WTC11 (cell line): ENCODE measurements around the gene SNX9. TPM values are rescaled to one million over a fixed set of nuclear protein-coding genes. Genes with fewer than 3 reads are reported as not detected.

ENCODE experiments used
- ATAC-seq: fragments of 200-7000 bp; cut with Tn5 transposase; 2 replicates; pipeline ENCODE4 v1.10.0; 2021; ENCODE audit warnings: mild to moderate bottlenecking, moderate library complexity
- Bru-seq: library from RNA; stranded (reverse); fragments of 400-500 nt; gene quantifications from one replicate; lab custom pipeline; 2021; lab: Mats Ljungman, UMichigan
- CTCF ChIA-PET: fragments of 300-600 bp; sonication (Branson Sonifier 250); formaldehyde crosslinking; loops from one replicate; lab custom pipeline; 2021; ENCODE audit warnings: antibody characterized with exemption; lab: Charles Lee
- POLR2A ChIA-PET: fragments of 350-600 bp; sonication (Branson Sonifier 250); formaldehyde crosslinking; loops from one replicate; lab custom pipeline; 2021; ENCODE audit warnings: antibody characterized with exemption; lab: Charles Lee
- DNase-seq: peaks from one replicate; pipeline ENCODE4 v3.0.0; 2021; ENCODE audit warnings: low spot score
- H3K27ac Mint-ChIP-seq: 2 replicates; pipeline ENCODE4 v1.8.0; 2021; ENCODE audit warnings: mixed read lengths
- H3K27me3 Mint-ChIP-seq: 2 replicates; pipeline ENCODE4 v1.8.0; 2021; ENCODE audit warnings: low read depth, mild to moderate bottlenecking, moderate library complexity, mixed read lengths
- H3K36me3 Mint-ChIP-seq: 2 replicates; pipeline ENCODE4 v1.8.0; 2021; ENCODE audit warnings: mixed read lengths
- H3K4me1 Mint-ChIP-seq: 2 replicates; pipeline ENCODE4 v1.8.0; 2022; ENCODE audit warnings: mixed read lengths
- H3K4me3 Mint-ChIP-seq: 2 replicates; pipeline ENCODE4 v1.8.0; 2021; ENCODE audit warnings: mild to moderate bottlenecking, moderate library complexity, mixed read lengths
- H3K9me3 Mint-ChIP-seq: 2 replicates; pipeline ENCODE4 v1.8.0; 2021; ENCODE audit warnings: mixed read lengths
- ARID4B ChIP-seq: sonication (generic); formaldehyde crosslinking; IDR thresholded peaks from 2 replicates; pipeline ENCODE4 v1.8.0; 2023; ENCODE audit warnings: missing genetic modification reagents, mild to moderate bottlenecking, borderline replicate concordance
- ATF6 ChIP-seq: sonication (generic); formaldehyde crosslinking; IDR thresholded peaks from 2 replicates; pipeline ENCODE4 v1.8.1; 2023; ENCODE audit warnings: mild to moderate bottlenecking, missing genetic modification reagents
- ELF4 ChIP-seq: sonication (generic); formaldehyde crosslinking; IDR thresholded peaks from 2 replicates; pipeline ENCODE4 v1.8.1; 2022; ENCODE audit warnings: low read depth, mild to moderate bottlenecking, moderate library complexity, missing genetic modification reagents
- ERG ChIP-seq: fragments of 250-450 bp; sonication (Bioruptor Pico); IDR thresholded peaks from 2 replicates; pipeline ENCODE4 v1.8.0; 2021; ENCODE audit warnings: mild to moderate bottlenecking
- GTF2I ChIP-seq: fragments of 250-450 bp; sonication (Bioruptor Pico); conservative IDR thresholded peaks from 2 replicates; pipeline ENCODE4 v1.4.0; 2021; ENCODE audit warnings: mild to moderate bottlenecking
- HMGA2 ChIP-seq: fragments of 250-450 bp; sonication (Bioruptor Pico); IDR thresholded peaks from 2 replicates; pipeline ENCODE4 v1.4.0; 2021; ENCODE audit warnings: mild to moderate bottlenecking, moderate library complexity
- MXD4 ChIP-seq: fragments of 250-450 bp; sonication (Bioruptor Pico); IDR thresholded peaks from 2 replicates; pipeline ENCODE4 v1.8.0; 2021; ENCODE audit warnings: mild to moderate bottlenecking, moderate library complexity, borderline replicate concordance
- NR1H2 ChIP-seq: sonication (generic); formaldehyde crosslinking; IDR thresholded peaks from 2 replicates; pipeline ENCODE4 v1.9.0; 2021; ENCODE audit warnings: mild to moderate bottlenecking, moderate library complexity, missing genetic modification reagents
- RORB ChIP-seq: fragments of 250-450 bp; sonication (Bioruptor Pico); IDR thresholded peaks from 2 replicates; pipeline ENCODE4 v1.9.0; 2021; ENCODE audit warnings: mild to moderate bottlenecking
- SMAD3 ChIP-seq: sonication (generic); formaldehyde crosslinking; IDR thresholded peaks from 2 replicates; pipeline ENCODE4 v1.8.0; 2022; ENCODE audit warnings: missing genetic modification reagents, mild to moderate bottlenecking, borderline replicate concordance
- SP1 ChIP-seq: sonication (generic); formaldehyde crosslinking; conservative IDR thresholded peaks from 2 replicates; pipeline ENCODE4 v1.8.1; 2022; ENCODE audit warnings: missing genetic modification reagents
- TEAD1 ChIP-seq: sonication (generic); formaldehyde crosslinking; IDR thresholded peaks from 2 replicates; pipeline ENCODE4 v1.8.0; 2022; ENCODE audit warnings: mild to moderate bottlenecking, missing genetic modification reagents
- TEAD4 ChIP-seq: sonication (generic); formaldehyde crosslinking; IDR thresholded peaks from 2 replicates; pipeline ENCODE4 v1.8.0; 2022; ENCODE audit warnings: mild to moderate bottlenecking, missing genetic modification reagents
- USF1 ChIP-seq: sonication (generic); formaldehyde crosslinking; IDR thresholded peaks from 2 replicates; pipeline ENCODE4 v1.8.0; 2022; ENCODE audit warnings: mild to moderate bottlenecking, missing genetic modification reagents
- USF2 ChIP-seq: sonication (generic); formaldehyde crosslinking; IDR thresholded peaks from 2 replicates; pipeline ENCODE4 v1.8.1; 2023; ENCODE audit warnings: mild to moderate bottlenecking, missing genetic modification reagents, moderate library complexity
- ZBTB21 ChIP-seq: sonication (generic); formaldehyde crosslinking; IDR thresholded peaks from 2 replicates; pipeline ENCODE4 v1.8.1; 2023; ENCODE audit warnings: mild to moderate bottlenecking, missing genetic modification reagents, borderline replicate concordance
- ZNF232 ChIP-seq: sonication (generic); formaldehyde crosslinking; IDR thresholded peaks from 2 replicates; pipeline ENCODE4 v1.8.0; 2022; ENCODE audit warnings: mild to moderate bottlenecking, missing genetic modification reagents
- ZNF263 ChIP-seq: sonication (generic); formaldehyde crosslinking; IDR thresholded peaks from 2 replicates; pipeline ENCODE4 v1.8.1; 2022; ENCODE audit warnings: low read depth, mild to moderate bottlenecking, moderate library complexity, missing genetic modification reagents
- ZNF396 ChIP-seq: fragments of 250-450 bp; sonication (Bioruptor Pico); IDR thresholded peaks from 2 replicates; pipeline ENCODE4 v1.8.0; 2021; ENCODE audit warnings: mild to moderate bottlenecking, moderate library complexity, borderline replicate concordance
- ZNF423 ChIP-seq: fragments of 250-450 bp; sonication (Bioruptor Pico); IDR thresholded peaks from 2 replicates; pipeline ENCODE4 v2.1.2; 2022; ENCODE audit warnings: mild to moderate bottlenecking, moderate library complexity
- ZNF512 ChIP-seq: sonication (generic); formaldehyde crosslinking; IDR thresholded peaks from 2 replicates; pipeline ENCODE4 v1.8.1; 2022; ENCODE audit warnings: missing genetic modification reagents, borderline replicate concordance
- long read RNA-seq, 3 experiments: library from RNA in 1 of 3; library from capped mRNA in 1 of 3; library from polyadenylated mRNA in 1 of 3; unstranded in 2 of 3; stranded (forward) in 1 of 3; transcript quantifications; one replicate each; pipeline ENCODE4 v2.0.0, GENCODE V29; 2021
- total RNA-seq: library from RNA; stranded (reverse); gene quantifications from 3 replicates; pipeline ENCODE4 v1.2.3, GENCODE V29; 2021

Gene SNX9
- total RNA-seq (28.0 to 35.0 TPM (median 29.1 TPM) in 3 replicates), Bru-seq, nascent RNA (percentile 86 among the genes with signal in this experiment)
- long read RNA-seq, experiment 1, full-length matches to known transcripts: 273 of 324 reads
- long read RNA-seq, experiment 1, partial matches to known transcripts: 35 of 324 reads
- long read RNA-seq, experiment 1, other reads (novel, unspliced or antisense): 16 of 324 reads
- long read RNA-seq, experiment 2, full-length matches to known transcripts: 17 of 49 reads
- long read RNA-seq, experiment 2, partial matches to known transcripts: 15 of 49 reads
- long read RNA-seq, experiment 2, other reads (novel, unspliced or antisense): 17 of 49 reads
- long read RNA-seq, experiment 3, partial matches to known transcripts: 2 of 4 reads
- long read RNA-seq, experiment 3, other reads (novel, unspliced or antisense): 2 of 4 reads

- peaks cover 4% of the 10 kb centered on the region; the same call in 1 of the 2 replicates for H3K36me3 Mint-ChIP-seq
- DNase-seq: peak; percentile 76
- H3K27ac Mint-ChIP-seq: peak within 1 kb of the TSS; percentile 98
- CTCF ChIA-PET: interaction anchor here (1.6 kb wide), 1 partner anchor 51 kb away, joined by 7 read pairs; no protein-coding TSS in a partner anchor
- ATAC-seq: peak; percentile 78
- TF ChIP-seq SP1 (no peak), ATF6 (CRISPR knock-in tag) (no peak), ZNF232 (no peak), ZNF512 (CRISPR knock-in tag) (no peak), GTF2I (CRISPR knock-in tag) (no peak), HMGA2 (no peak), ELF4 (CRISPR knock-in tag) (no peak)
- TF ChIP-seq, all 79 proteins: peak for 0
- POLR2A ChIA-PET: no interaction called here
- Mint-ChIP-seq H3K9me3 (peaks cover 8% of the 10 kb centered on the region), H3K27me3 (peaks cover 4% of the 10 kb centered on the region; the same call in 1 of the 2 replicates), H3K4me1 (peaks cover 45% of the 10 kb centered on the region), H3K4me3 (peak within 1 kb of the TSS; percentile 96)
These were observed at the start of gene SNX9 for GRCh38 chr6:157823001-157823527. Gene SNX9, plus strand, starts transcription at chr6:157823246. Its CDS starts 189 bp downstream, at chr6:157823435.

GRCh38 chr6:157773248-157773773 is 49.7 kb upstream of the SNX9 start:
- Mint-ChIP-seq H3K27me3 (peaks cover 6% of the 10 kb centered on the region), H3K9me3 (peaks cover 11% of the 10 kb centered on the region), H3K36me3 (no peaks in the 10 kb centered on the region), H3K4me3 (no peak overlapping the region), H3K27ac (no peak overlapping the region), H3K4me1 (peaks cover 32% of the 10 kb centered on the region)
- CTCF ChIA-PET: interaction anchor here (0.8 kb wide), 1 partner anchor 100 kb away, joined by 3 read pairs; no protein-coding TSS in a partner anchor
- DNase-seq (no peak), ATAC-seq (no peak)
- POLR2A ChIA-PET: no interaction called here
- TF ChIP-seq SMAD3 (CRISPR knock-in tag) (no peak), USF2 (CRISPR knock-in tag) (peak; percentile 51), NR1H2 (CRISPR knock-in tag) (no peak), RORB (CRISPR knock-in tag) (no peak), TEAD4 (CRISPR knock-in tag) (no peak), TEAD1 (CRISPR knock-in tag) (no peak), ARID4B (CRISPR knock-in tag) (no peak), USF1 (CRISPR knock-in tag) (peak; percentile 30; the same call in 1 of the 2 replicates), ZBTB21 (CRISPR knock-in tag) (no peak), ZNF396 (no peak), ZNF423 (CRISPR knock-in tag) (no peak), ZNF263 (CRISPR knock-in tag) (no peak), MXD4 (CRISPR knock-in tag) (no peak), ERG (CRISPR knock-in tag) (no peak)
